Esophagus muscularis mucosa (tissue), 4 donors: ENCODE data around the gene TRPC4AP. TPM values are rescaled to one million over a fixed set of nuclear protein-coding genes. Genes with fewer than 3 reads are reported as not detected.

ENCODE experiments used
- DNase-seq: peaks from one replicate; pipeline ENCODE4 v3.0.0-alpha.2; 2017; ENCODE audit errors: extremely low spot score
- H3K27ac ChIP-seq, 4 donors: fragments of 200-600 bp; sonication (generic); replicated peaks in 1 of 4; 1 replicate in 3 of 4; 2 replicates in 1 of 4; pipeline ENCODE4 v1.5.1; 2016 to 2019; ENCODE audit warnings: mild to moderate bottlenecking in 1 of 4
- H3K27me3 ChIP-seq, 4 donors: fragments of 200-600 bp; sonication (generic); one replicate each; pipeline versions ENCODE4 v1.5.1 to v1.6.0; 2016 to 2019
- H3K36me3 ChIP-seq, 4 donors: fragments of 200-600 bp; sonication (generic); one replicate each; pipeline ENCODE4 v1.5.1; 2016 to 2019
- H3K4me1 ChIP-seq, 4 donors: fragments of 200-600 bp; sonication (generic); one replicate each; pipeline ENCODE4 v1.5.1; 2016 to 2019
- H3K4me3 ChIP-seq, 4 donors: fragments of 200-600 bp; sonication (generic); 1 replicate in 2 of 4; 2 replicates in 2 of 4; pipeline ENCODE4 v1.5.1; 2016 to 2019; ENCODE audit warnings: mild to moderate bottlenecking in 4 of 4, moderate library complexity in 1 of 4
- H3K9me3 ChIP-seq, 4 donors: fragments of 200-600 bp; sonication (generic); 1 replicate in 3 of 4; 2 replicates in 1 of 4; pipeline ENCODE4 v1.5.1; 2016 to 2019
- CTCF ChIP-seq, 3 experiments: fragments of 200-600 bp in 2 of 3; fragments of 450-650 bp in 1 of 3; sonication (generic) in 2 of 3; IDR thresholded peaks; one replicate each; pipeline ENCODE4 v1.5.1; 2017 to 2019; ENCODE audit warnings: antibody characterized with exemption in 3 of 3, mild to moderate bottlenecking in 2 of 3, moderate library complexity in 1 of 3
- EP300 ChIP-seq: sonication (generic); formaldehyde crosslinking; IDR thresholded peaks from one replicate; pipeline ENCODE4 v1.6.1; 2017; ENCODE audit warnings: antibody characterized with exemption
- POLR2A ChIP-seq: fragments of 450-650 bp; IDR thresholded peaks from one replicate; pipeline ENCODE4 v1.6.1; 2017; ENCODE audit warnings: antibody characterized with exemption, moderate library complexity, mild to moderate bottlenecking, low read depth
- POLR2AphosphoS5 ChIP-seq, 2 donors: sonication (generic); formaldehyde crosslinking; IDR thresholded peaks; one replicate each; pipeline ENCODE4 v1.6.1; 2017; ENCODE audit warnings: antibody characterized with exemption in 2 of 2
- WGBS: methylation state at CpG from one replicate; pipeline ENCODE4 v1.1.5; 2018; 5-methylcytosine and 5-hydroxymethylcytosine counted together
- intact Hi-C: fragments of 100-400 bp; cut with DNase I; formaldehyde crosslinking; loops from one replicate; pipeline ENCODE4 v1.15.1; 2023
- total RNA-seq, 4 donors: library from RNA; depleted of rRNA; stranded (reverse); fragments of >200 nt; gene quantifications; one replicate each; pipeline versions ENCODE4 v1.1.0 to v1.2.1, GENCODE V29; 2016

TRPC4AP gene
- total RNA-seq, 4 donors from 2014 or later = 44.1 to 58.2 (median 52.1) TPM

- no peak overlapping the region for H3K4me3 ChIP-seq
- H3K36me3 ChIP-seq = peaks cover 60 to 100% (median 94%) of the 10 kb centered on the region in 4 donors
- intact Hi-C loops = no loop called here
- DNase-seq = no peak
- H3K27me3 ChIP-seq = no peaks in the 10 kb centered on the region
- 91% methylated on average over 25 of the region's 25 CpGs for WGBS
- TF ChIP-seq POLR2A (no peak), CTCF (IDR thresholded peaks at IDR 0.05) (no peak), EP300 (no peak), POLR2AphosphoS5 (IDR thresholded peaks at IDR 0.05) (no peak)
- peaks cover 0 to 15% (median 12%) of the 10 kb centered on the region in 4 donors for H3K4me1 ChIP-seq
- no peaks in the 10 kb centered on the region for H3K9me3 ChIP-seq
- no peak overlapping the region for H3K27ac ChIP-seq
Measured at GRCh38 chr20:34999021-34999451, 93.6 kb downstream of the TRPC4AP start.

DNA sequence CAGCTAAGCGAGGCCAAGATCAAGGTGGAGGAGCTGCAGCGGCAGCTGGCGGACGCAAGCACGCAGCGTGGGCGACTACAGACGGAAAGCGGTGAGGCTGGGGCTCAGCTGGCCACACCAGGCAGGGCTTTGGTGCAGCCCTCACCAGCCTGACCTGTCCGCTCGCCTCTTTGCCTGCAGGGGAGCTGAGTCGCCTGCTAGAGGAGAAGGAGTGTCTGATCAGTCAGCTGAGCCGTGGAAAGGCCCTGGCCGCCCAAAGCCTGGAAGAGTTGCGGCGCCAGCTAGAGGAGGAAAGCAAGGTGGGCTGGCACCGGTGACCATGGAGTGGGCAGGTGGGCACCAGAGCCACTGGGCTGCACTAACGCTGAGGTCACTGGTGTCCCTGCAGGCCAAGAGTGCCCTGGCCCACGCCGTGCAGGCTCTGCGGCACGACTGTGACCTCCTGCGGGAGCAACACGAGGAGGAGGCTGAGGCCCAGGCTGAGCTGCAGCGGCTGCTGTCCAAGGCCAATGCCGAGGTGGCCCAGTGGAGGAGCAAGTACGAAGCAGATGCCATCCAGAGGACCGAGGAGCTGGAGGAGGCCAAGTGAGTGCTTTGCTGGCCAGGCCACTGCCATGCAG lies 94.2 kb downstream of the TRPC4AP start:
- TF ChIP-seq CTCF (IDR thresholded peaks at IDR 0.05) = no peak
- TF ChIP-seq POLR2A = no peak
- TF ChIP-seq EP300 = no peak
- no peak for TF ChIP-seq POLR2AphosphoS5 (IDR thresholded peaks at IDR 0.05)
- H3K9me3 ChIP-seq = no peaks in the 10 kb centered on the region
- peaks cover 54 to 100% (median 94%) of the 10 kb centered on the region in 4 donors for H3K36me3 ChIP-seq
- intact Hi-C loops = no loop called here
- no peak overlapping the region for H3K27ac ChIP-seq
- H3K4me3 ChIP-seq = no peak overlapping the region
- no peak for DNase-seq
- peaks cover 0 to 15% (median 12%) of the 10 kb centered on the region in 4 donors for H3K4me1 ChIP-seq
- no peaks in the 10 kb centered on the region for H3K27me3 ChIP-seq
- 90% methylated on average over 17 of the region's 28 CpGs for WGBS

- peaks cover 47 to 100% (median 93%) of the 10 kb centered on the region in 4 donors for H3K36me3 ChIP-seq
- H3K4me3 ChIP-seq = no peak overlapping the region
- H3K9me3 ChIP-seq = no peaks in the 10 kb centered on the region
- H3K27ac ChIP-seq = peak overlapping the region in 1 of 4 donors; percentile 39
- intact Hi-C loops = no loop called here
- peaks cover 0 to 15% (median 12%) of the 10 kb centered on the region in 4 donors for H3K4me1 ChIP-seq
- no peaks in the 10 kb centered on the region for H3K27me3 ChIP-seq
- TF ChIP-seq EP300 (no peak), CTCF (IDR thresholded peaks at IDR 0.05) (no peak), POLR2A (no peak), POLR2AphosphoS5 (IDR thresholded peaks at IDR 0.05) (no peak)
- 94% methylated on average over 2 of the region's 2 CpGs for WGBS
- no peak for DNase-seq
Measured at GRCh38 chr20:34997774-34998173, 94.8 kb downstream of the TRPC4AP start.

GRCh38 chr20:34997131-34997561 lies 95.5 kb downstream of the TRPC4AP start:
- no peak for DNase-seq
- H3K27me3 ChIP-seq = no peaks in the 10 kb centered on the region
- peak overlapping the region in 2 of 4 donors; percentile 18 to 22 for H3K4me3 ChIP-seq
- peaks cover 0 to 15% (median 12%) of the 10 kb centered on the region in 4 donors for H3K4me1 ChIP-seq
- intact Hi-C loops = no loop called here
- H3K36me3 ChIP-seq = peaks cover 41 to 97% (median 90%) of the 10 kb centered on the region in 4 donors
- no peaks in the 10 kb centered on the region for H3K9me3 ChIP-seq
- H3K27ac ChIP-seq = peak overlapping the region in 1 of 4 donors; percentile 39
- TF ChIP-seq POLR2AphosphoS5 (IDR thresholded peaks at IDR 0.05) (peak in 1 of 2 donors; percentile 7), EP300 (no peak), POLR2A (no peak), CTCF (IDR thresholded peaks at IDR 0.05) (peak in 1 of 3 experiments; percentile 7)
- WGBS = 52% methylated on average over 38 of the region's 39 CpGs
